ENCODE results near the gene FXYD3. TPM values are rescaled to one million over a fixed set of nuclear protein-coding genes. Genes with fewer than 3 reads are reported as not detected.
"Not testable (repeated sequence)": the region's sequence is repeated elsewhere in the genome, so short reads cannot be mapped to it uniquely, and the experiment has no call there.

The FXYD3 gene
- total RNA-seq, 1 donor from 2014 or later: not detected

- FAIRE-seq (no peak), DNase-seq (ENCODE audit: low spot score in 2 of 2) (no peak)
These were observed 7.3 kb downstream of the FXYD3 start for GRCh38 chr19:35122687-35123551.

- DNase-seq (ENCODE audit: low spot score in 2 of 2) (no peak), FAIRE-seq (no peak)
These were observed 8.0 kb downstream of the FXYD3 start for GRCh38 chr19:35123573-35123972.

DNA sequence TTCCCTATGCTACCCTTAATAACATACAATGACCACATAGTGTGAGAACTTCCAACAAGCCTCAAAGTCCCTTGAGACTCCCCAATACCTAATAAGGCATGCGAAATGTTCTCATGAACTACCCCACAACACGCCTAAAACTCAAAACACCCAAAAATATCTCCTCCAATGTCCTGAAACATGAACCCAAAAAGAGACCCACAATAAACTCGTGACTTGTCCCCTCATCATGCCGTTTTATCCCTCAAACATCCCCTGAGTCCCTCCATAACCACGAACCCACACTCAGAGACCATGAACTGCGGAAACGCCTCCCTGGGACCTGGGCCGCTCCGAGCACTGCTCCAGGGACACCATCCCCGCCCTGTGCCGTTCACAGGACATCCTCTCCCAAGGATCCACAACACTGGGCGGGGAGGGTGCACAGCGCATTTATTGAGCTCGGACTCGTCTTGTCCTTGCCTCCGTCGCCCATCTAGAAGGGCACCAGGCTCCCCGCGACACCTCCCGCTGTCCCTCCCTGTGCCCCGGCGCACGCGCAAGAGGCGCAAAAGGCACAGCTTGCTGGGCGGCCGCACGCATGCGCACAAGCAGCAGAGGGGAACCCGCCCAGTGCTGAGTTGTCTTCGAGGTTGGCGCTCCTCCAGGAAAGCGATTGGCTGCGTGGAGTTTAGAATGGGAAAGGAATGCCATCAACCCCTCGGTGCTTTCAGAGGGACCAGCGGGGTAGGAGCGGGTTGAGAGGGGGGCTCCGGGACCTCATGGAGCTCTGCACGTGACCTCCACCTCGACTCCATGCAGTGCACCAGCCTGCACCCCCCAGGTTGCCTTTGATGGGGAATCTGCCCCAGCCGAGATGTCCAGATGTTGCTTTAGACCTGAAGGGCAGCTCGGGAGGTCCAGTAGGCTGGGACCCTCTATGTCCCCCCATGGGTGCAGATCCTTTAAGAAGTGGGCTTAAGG is 8.8 kb downstream of the FXYD3 start:
- FAIRE-seq: no peak
- DNase-seq (ENCODE audit: low spot score in 2 of 2): peak; percentile 90 to 96

DNA sequence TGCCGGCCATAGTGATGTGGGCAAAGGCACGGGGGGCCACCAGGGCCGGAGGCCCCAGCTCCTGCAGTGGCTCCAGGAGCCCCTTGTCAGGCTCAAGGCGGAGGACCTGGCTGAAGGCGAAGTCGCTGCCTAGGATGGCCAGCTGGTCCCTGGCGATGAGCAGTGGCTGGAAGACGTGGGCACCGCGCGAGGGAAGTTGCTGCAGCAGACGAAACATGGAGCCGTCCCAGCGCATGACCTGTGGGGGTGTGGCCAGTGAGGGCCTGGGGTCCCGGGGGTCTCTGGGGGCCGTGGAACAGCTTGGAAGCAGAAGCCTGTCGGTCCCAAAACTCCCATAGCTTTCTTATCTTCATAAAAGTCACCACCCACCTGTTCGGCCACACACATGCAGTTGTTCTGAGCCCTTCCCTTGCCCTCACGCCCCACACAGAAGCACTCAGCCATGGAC is 9.7 kb downstream of the FXYD3 start:
- no peak for FAIRE-seq
- DNase-seq (ENCODE audit: low spot score in 2 of 2): no peak

GRCh38 chr19:35125749-35126623 is 10.4 kb downstream of the FXYD3 start:
- FAIRE-seq (no peak), DNase-seq (ENCODE audit: low spot score in 2 of 2) (no peak)

DNA sequence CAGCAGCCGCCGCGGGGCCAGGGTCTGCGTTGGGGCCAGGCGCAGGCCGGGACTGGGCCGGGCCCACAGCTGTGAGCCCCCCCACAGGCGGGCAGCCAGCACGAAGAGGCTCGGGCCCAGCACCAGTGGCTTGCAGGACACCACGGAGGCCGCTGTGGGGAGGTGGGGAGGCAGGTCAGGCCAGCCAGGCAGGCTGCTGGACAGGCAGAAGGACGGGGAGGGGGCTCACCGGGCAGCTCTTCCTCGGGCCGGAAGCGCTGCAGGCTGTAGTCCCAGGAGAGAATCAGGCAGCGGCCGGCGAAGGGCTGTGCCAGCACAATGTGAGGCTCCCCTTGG is 11.0 kb downstream of the FXYD3 start:
- DNase-seq (ENCODE audit: low spot score in 2 of 2): peak in 1 of 2 donors; percentile 65

DNA sequence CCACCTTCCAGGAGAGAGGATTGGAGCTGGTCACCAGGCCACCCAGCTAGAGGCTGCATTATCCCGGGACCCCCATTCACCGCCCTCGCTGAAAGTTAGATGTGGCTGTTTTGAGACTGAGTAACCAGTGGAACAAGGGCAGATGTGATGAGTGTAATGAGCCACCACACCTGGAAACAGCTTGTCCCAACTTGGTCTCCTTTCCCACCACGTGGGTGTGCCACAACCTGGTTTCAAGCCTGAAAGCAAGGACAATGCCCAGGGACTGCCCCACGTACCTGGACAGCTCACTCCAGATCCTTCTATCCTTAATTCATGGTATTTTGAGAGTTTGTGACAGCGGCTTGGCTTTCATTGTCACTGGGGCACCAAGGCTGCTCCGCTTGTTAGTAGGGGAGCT is 12.2 kb downstream of the FXYD3 start:
- FAIRE-seq (no peak), DNase-seq (ENCODE audit: low spot score in 2 of 2) (no peak)

More for the DNA sequence above, 11.0 kb downstream of the FXYD3 start:
- FAIRE-seq: no peak

- FAIRE-seq (no peak), DNase-seq (ENCODE audit: low spot score in 2 of 2) (no peak)
These were observed 12.9 kb downstream of the FXYD3 start for GRCh38 chr19:35128398-35129057.

DNA sequence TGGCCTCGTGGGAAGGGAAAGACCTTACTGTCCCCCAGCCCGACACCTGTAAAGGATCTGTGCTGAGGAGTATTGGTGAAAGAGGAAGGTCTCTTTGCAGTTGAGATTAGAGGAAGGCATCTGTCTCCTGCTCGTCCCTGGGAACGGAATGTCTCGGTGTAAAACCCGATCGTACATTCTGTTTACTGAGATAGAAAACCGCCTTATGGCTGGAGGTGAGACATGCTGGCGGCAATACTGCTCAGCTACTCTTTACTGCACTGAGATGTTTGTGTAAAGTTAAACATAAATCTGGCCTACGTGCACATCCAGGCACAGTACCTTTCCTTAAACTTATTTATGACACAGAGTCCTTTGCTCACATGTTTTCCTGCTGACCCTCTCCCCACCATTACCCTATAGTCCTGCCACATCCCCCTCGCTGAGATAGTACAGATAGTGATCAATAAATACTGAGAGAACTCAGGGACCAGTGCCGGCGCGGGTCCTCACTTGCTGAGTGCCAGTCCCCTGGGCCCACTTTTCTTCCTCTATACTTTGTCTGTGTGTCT is 14.2 kb downstream of the FXYD3 start:
- not testable (repeated sequence) for DNase-seq (ENCODE audit: low spot score in 2 of 2); FAIRE-seq

GRCh38 chr19:35130761-35131720 is 15.4 kb downstream of the FXYD3 start:
- no peak for DNase-seq (ENCODE audit: low spot score in 2 of 2)
- no peak for FAIRE-seq

GRCh38 chr19:35132254-35132653 is 16.6 kb downstream of the FXYD3 start:
- no peak for DNase-seq (ENCODE audit: low spot score in 2 of 2)
- FAIRE-seq: no peak

- DNase-seq (ENCODE audit: low spot score in 2 of 2) (no peak), FAIRE-seq (no peak)
These were observed 18.2 kb downstream of the FXYD3 start for GRCh38 chr19:35133826-35134225.

GRCh38 chr19:35134601-35135242 is 19.1 kb downstream of the FXYD3 start, which contains the start of gene LGI4:
TSS of gene LGI4 (minus strand) at chr19:35135059. CDS start at chr19:35134680, 379 bp downstream.
- no peak for FAIRE-seq
- no peak for DNase-seq (ENCODE audit: low spot score in 2 of 2)

GRCh38 chr19:35135389-35135909 is 19.8 kb downstream of the FXYD3 start:
- DNase-seq (ENCODE audit: low spot score in 2 of 2) (peak; percentile 89 to 90), FAIRE-seq (no peak)

GRCh38 chr19:35136231-35136630 is 20.6 kb downstream of the FXYD3 start:
- FAIRE-seq (no peak), DNase-seq (ENCODE audit: low spot score in 2 of 2) (no peak)

GRCh38 chr19:35136977-35137702 is 21.5 kb downstream of the FXYD3 start:
- DNase-seq (ENCODE audit: low spot score in 2 of 2) (no peak), FAIRE-seq (no peak)
